ENCODE measurements around the gene PIAS3.
"Not testable (repeated sequence)": the region's sequence is repeated elsewhere in the genome, so short reads cannot be mapped to it uniquely, and the experiment has no call there.

PIAS3 gene

DNA sequence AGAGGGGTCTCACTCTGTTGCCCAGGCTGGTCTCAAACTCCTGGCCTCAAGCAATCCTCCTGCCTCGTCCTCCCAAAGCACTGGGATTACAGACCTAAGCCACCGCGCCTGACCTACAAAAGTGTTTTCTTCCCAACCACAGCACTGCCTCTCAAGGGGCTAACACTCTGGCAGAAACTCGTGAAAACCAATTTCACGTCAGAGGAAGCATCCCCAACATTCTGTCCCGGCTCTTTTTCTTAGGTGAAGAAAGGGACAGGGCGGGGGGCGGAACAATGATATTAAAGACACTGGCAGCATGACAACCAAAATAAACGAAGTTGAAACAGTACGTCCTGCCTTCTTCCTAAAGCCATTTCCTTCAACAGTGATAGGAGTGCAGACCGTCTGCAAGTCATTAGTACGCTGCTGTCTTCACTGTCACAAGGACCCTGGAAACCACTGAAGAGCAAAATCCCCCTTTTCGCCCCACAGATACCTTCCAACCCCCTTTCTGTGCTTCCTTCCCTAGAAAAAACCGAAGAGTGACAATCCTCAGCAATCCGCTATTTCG is 36.0 kb downstream of the PIAS3 start:
- H3K27ac ChIP-seq (ENCODE audit: low read depth, low read length); H3K9ac ChIP-seq (ENCODE audit: low read length); H3K4me1 ChIP-seq (ENCODE audit: control insufficient read depth, insufficient read depth, low read length); H3K9me3 ChIP-seq (ENCODE audit: control insufficient read depth, insufficient read depth, low read depth, low read length); H3K27me3 ChIP-seq (ENCODE audit: control insufficient read depth, insufficient read depth, low read length): not testable (repeated sequence)
- H3K4me3 ChIP-seq (ENCODE audit: low read depth, low read length) = peak overlapping the region; percentile 39; the same call in 1 of the 2 replicates
- peaks cover 19% of the 10 kb centered on the region for H3K36me3 ChIP-seq (ENCODE audit: control insufficient read depth, insufficient read depth, low read length)

DNA sequence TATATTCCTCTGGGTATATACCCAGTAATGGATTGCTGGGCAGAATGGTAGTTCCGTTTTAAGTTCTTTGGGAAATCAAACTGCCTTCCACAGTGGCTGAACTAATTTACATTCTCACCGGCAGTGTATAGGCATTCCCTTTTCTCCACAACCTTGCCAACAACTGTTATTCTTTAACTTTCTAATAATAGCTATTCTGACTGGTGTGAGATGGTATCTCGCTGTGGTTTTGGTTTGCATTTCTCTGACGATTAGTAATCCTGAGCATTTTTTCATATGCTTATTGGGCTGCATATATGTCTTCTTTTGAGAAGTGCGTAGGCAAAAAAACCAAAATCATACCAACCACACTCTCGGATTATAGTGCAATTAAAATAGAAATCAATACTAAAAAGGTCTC is 40.8 kb downstream of the PIAS3 start:
- not testable (repeated sequence) for H3K9me3 ChIP-seq (ENCODE audit: control insufficient read depth, insufficient read depth, low read depth, low read length); H3K27ac ChIP-seq (ENCODE audit: low read depth, low read length); H3K27me3 ChIP-seq (ENCODE audit: control insufficient read depth, insufficient read depth, low read length); H3K9ac ChIP-seq (ENCODE audit: low read length); H3K4me1 ChIP-seq (ENCODE audit: control insufficient read depth, insufficient read depth, low read length); H3K4me3 ChIP-seq (ENCODE audit: low read depth, low read length); H3K36me3 ChIP-seq (ENCODE audit: control insufficient read depth, insufficient read depth, low read length)

DNA sequence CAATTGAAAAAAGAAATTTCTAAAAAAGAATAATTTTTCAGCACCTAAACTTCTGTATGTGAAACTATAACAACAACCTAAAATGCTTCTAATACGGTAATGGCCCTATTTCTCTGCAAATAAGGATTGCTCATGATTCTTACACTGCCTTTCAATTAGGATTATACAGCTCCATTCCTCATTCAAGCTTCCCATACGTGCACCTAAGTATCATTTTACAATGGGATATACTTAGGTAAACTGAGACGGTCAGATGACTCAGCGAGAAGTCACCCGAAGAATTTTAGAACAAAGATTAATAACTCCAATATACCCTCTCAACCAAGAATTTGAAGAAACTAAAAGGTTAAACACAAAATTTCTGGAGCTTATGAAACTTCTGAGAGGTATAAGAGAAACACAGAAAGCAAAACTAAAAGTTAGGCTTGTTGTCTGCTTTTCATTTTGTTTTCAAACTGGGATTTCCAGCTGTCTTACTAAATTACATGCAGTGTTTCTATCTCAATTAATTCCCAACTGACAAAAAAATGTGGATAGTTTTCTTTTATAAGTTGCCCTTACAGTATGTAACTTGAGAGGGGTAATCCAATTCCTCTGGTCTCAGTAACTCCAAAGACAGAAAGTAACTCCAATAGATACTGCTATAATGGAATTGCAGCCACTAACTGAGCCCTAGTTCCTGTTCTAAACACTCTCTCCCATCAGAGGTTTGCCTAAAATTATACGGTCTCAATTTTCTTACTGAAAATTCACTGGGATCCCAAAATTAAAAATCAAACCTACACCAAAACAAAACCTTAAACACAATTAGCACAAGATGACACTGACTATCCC is 45.7 kb downstream of the PIAS3 start:
- not testable (repeated sequence) for H3K27me3 ChIP-seq (ENCODE audit: control insufficient read depth, insufficient read depth, low read length); H3K27ac ChIP-seq (ENCODE audit: low read depth, low read length); H3K4me1 ChIP-seq (ENCODE audit: control insufficient read depth, insufficient read depth, low read length); H3K9me3 ChIP-seq (ENCODE audit: control insufficient read depth, insufficient read depth, low read depth, low read length); H3K4me3 ChIP-seq (ENCODE audit: low read depth, low read length); H3K9ac ChIP-seq (ENCODE audit: low read length); H3K36me3 ChIP-seq (ENCODE audit: control insufficient read depth, insufficient read depth, low read length)

DNA sequence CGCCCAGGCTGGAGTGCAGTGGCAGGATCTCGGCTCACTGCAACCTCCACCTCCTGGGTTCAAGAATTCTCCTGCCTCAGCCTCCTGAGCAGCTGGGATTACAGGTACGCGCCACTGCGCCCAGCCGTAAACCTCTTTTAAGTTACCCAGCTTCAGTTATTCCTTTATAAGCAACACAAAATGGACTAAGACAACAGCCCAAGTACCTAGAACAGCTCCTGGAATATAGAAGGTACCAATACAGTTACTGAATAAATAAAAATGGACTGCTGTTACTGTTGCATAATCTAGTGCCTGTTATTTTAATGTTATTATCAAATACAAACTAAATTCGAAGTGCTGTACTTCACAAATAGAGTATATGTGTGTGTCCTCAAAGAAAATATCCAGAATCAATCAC is 52.0 kb downstream of the PIAS3 start:
- H3K36me3 ChIP-seq (ENCODE audit: control insufficient read depth, insufficient read depth, low read length) = no peaks in the 10 kb centered on the region
- H3K9me3 ChIP-seq (ENCODE audit: control insufficient read depth, insufficient read depth, low read depth, low read length) = no peaks in the 10 kb centered on the region
- no peak overlapping the region for H3K9ac ChIP-seq (ENCODE audit: low read length)
- H3K27ac ChIP-seq (ENCODE audit: low read depth, low read length) = no peak overlapping the region
- no peak overlapping the region for H3K4me3 ChIP-seq (ENCODE audit: low read depth, low read length)
- no peaks in the 10 kb centered on the region for H3K27me3 ChIP-seq (ENCODE audit: control insufficient read depth, insufficient read depth, low read length)
- H3K4me1 ChIP-seq (ENCODE audit: control insufficient read depth, insufficient read depth, low read length) = peaks cover 34% of the 10 kb centered on the region

DNA sequence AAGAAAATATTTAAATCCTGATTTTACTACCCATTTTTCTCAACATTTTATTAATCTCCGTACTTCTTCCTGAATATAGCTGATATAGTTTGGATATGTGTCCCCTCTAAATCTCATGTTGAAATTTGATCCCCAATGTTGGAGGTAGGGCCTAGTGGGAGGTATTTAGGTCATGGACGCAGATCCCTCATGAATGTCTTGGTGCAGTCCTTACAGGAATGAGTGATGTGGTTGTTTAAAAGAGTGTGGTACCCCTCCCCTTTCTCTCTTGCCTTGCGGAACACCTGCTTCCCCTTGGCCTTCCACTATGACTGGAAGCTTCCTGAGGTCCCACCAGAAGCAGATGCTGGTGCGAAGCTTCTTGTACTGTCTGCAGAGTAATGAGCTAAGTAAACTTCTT is 52.5 kb downstream of the PIAS3 start:
- no peaks in the 10 kb centered on the region for H3K27me3 ChIP-seq (ENCODE audit: control insufficient read depth, insufficient read depth, low read length)
- H3K4me1 ChIP-seq (ENCODE audit: control insufficient read depth, insufficient read depth, low read length) = peaks cover 34% of the 10 kb centered on the region
- H3K9me3 ChIP-seq (ENCODE audit: control insufficient read depth, insufficient read depth, low read depth, low read length) = no peaks in the 10 kb centered on the region
- no peak overlapping the region for H3K4me3 ChIP-seq (ENCODE audit: low read depth, low read length)
- no peak overlapping the region for H3K27ac ChIP-seq (ENCODE audit: low read depth, low read length)
- H3K9ac ChIP-seq (ENCODE audit: low read length) = no peak overlapping the region
- no peaks in the 10 kb centered on the region for H3K36me3 ChIP-seq (ENCODE audit: control insufficient read depth, insufficient read depth, low read length)

DNA sequence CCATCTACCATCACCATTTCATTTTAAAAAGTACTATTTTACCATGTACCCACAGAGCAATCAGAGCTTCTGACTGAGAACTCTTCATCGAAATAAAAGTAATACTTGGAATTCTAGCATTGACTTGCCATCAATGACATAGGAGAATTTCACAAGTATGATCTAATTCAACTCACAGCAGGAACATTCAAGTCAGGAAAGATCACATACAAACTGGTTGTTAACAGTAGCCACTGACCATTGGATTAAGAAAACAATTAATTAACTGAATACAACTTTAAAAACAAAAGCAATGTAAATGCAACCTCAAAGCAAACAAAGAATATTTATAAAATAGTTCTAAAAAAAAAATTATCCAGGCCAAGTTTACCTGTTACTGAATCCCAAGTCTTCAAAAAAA is 53.8 kb downstream of the PIAS3 start:
- no peak overlapping the region for H3K4me3 ChIP-seq (ENCODE audit: low read depth, low read length)
- H3K27ac ChIP-seq (ENCODE audit: low read depth, low read length) = no peak overlapping the region; the same call in 1 of the 2 replicates
- no peaks in the 10 kb centered on the region for H3K27me3 ChIP-seq (ENCODE audit: control insufficient read depth, insufficient read depth, low read length)
- H3K9me3 ChIP-seq (ENCODE audit: control insufficient read depth, insufficient read depth, low read depth, low read length) = no peaks in the 10 kb centered on the region
- H3K9ac ChIP-seq (ENCODE audit: low read length) = no peak overlapping the region
- no peaks in the 10 kb centered on the region for H3K36me3 ChIP-seq (ENCODE audit: control insufficient read depth, insufficient read depth, low read length)
- H3K4me1 ChIP-seq (ENCODE audit: control insufficient read depth, insufficient read depth, low read length) = peaks cover 34% of the 10 kb centered on the region

DNA sequence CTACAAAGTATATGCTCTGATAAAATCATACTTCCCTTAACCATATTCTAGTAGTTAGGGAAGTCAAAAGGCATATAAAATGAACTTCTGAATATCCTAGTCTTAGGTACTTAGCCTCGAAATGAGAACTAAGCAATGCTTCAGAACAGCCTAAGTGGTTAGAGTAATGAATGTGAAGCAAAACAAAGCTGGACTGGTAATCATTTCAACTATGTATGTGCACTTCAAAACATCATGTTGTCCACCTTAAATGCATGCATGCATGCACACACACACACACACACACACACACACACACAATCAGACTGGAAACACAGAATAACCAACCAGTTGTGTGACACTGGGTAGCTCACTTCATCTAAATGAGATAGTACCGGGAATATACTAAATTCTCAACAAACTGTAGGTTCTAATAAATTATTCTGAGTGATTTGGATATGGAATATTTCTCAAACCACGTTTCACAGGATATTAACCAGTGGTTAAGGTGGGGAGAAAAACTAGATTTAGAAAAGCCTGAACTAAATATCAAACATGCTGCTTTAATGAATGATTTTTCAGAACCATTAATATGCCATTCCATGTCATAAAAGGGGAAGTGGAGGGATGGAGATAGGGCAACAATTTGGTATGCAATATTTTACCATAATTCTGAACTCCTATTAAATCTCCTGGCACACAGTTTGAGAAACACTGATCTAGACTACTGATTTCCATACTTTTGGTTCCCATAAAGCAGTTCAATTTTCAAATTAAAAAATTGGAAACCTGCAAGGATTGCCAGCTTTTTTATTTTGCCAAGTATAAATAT is 54.4 kb downstream of the PIAS3 start:
- Histone ChIP-seq H3K27me3 (ENCODE audit: control insufficient read depth, insufficient read depth, low read length) (no peaks in the 10 kb centered on the region), H3K27ac (ENCODE audit: low read depth, low read length) (no peak overlapping the region), H3K4me1 (ENCODE audit: control insufficient read depth, insufficient read depth, low read length) (peaks cover 34% of the 10 kb centered on the region)

DNA sequence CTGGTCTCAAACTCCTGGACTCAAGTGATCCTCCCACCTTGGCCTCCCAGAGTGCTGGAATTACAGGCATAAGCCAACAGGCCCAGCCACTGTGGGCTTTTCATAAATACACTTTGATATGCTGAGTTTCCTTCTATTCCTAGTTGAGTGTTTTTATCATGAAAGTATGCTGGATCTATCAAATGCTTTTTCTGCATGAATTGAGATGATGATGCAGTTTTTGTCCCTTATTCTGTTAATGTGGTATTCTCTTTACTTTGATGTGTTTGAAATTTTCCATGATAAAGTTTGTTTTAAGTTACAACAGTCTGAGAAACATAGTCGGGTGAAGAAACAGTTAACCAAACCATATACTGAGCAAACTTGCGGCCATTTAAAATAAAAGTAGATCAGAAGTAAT is 59.1 kb downstream of the PIAS3 start:
- Histone ChIP-seq H3K9ac (ENCODE audit: low read length) (no peak overlapping the region), H3K9me3 (ENCODE audit: control insufficient read depth, insufficient read depth, low read depth, low read length) (peaks cover 36% of the 10 kb centered on the region), H3K27me3 (ENCODE audit: control insufficient read depth, insufficient read depth, low read length) (no peaks in the 10 kb centered on the region), H3K27ac (ENCODE audit: low read depth, low read length) (no peak overlapping the region), H3K4me3 (ENCODE audit: low read depth, low read length) (no peak overlapping the region), H3K36me3 (ENCODE audit: control insufficient read depth, insufficient read depth, low read length) (no peaks in the 10 kb centered on the region; the same call in 1 of the 2 replicates), H3K4me1 (ENCODE audit: control insufficient read depth, insufficient read depth, low read length) (peaks cover 22% of the 10 kb centered on the region)

More for the DNA sequence above, 54.4 kb downstream of the PIAS3 start:
- Histone ChIP-seq H3K4me3 (ENCODE audit: low read depth, low read length) (no peak overlapping the region), H3K36me3 (ENCODE audit: control insufficient read depth, insufficient read depth, low read length) (no peaks in the 10 kb centered on the region), H3K9me3 (ENCODE audit: control insufficient read depth, insufficient read depth, low read depth, low read length) (no peaks in the 10 kb centered on the region), H3K9ac (ENCODE audit: low read length) (no peak overlapping the region)

All from HUES6 (cell line).